KOPT-K1 (cell line): ENCODE measurements around the gene ARL5C.

ENCODE experiments used
- H3K27ac ChIP-seq: fragments of 200-600 bp; sonication (generic); 2 replicates; pipeline ENCODE4 v1.5.1; 2016; ENCODE audit warnings: antibody characterized with exemption, mild to moderate bottlenecking, low read depth, low read length; ENCODE audit not compliant: poor library complexity, severe bottlenecking
- H3K36me3 ChIP-seq: fragments of 200-600 bp; sonication (generic); 2 replicates; pipeline ENCODE4 v1.5.1; 2017; ENCODE audit warnings: antibody characterized with exemption, mild to moderate bottlenecking, low read length, moderate library complexity; ENCODE audit not compliant: insufficient read depth
- H3K9me3 ChIP-seq: fragments of 200-600 bp; sonication (generic); 2 replicates; pipeline ENCODE4 v1.5.1; 2017; ENCODE audit warnings: antibody characterized with exemption, low read length, mild to moderate bottlenecking; ENCODE audit not compliant: insufficient read depth, poor library complexity, severe bottlenecking

The ARL5C gene

DNA sequence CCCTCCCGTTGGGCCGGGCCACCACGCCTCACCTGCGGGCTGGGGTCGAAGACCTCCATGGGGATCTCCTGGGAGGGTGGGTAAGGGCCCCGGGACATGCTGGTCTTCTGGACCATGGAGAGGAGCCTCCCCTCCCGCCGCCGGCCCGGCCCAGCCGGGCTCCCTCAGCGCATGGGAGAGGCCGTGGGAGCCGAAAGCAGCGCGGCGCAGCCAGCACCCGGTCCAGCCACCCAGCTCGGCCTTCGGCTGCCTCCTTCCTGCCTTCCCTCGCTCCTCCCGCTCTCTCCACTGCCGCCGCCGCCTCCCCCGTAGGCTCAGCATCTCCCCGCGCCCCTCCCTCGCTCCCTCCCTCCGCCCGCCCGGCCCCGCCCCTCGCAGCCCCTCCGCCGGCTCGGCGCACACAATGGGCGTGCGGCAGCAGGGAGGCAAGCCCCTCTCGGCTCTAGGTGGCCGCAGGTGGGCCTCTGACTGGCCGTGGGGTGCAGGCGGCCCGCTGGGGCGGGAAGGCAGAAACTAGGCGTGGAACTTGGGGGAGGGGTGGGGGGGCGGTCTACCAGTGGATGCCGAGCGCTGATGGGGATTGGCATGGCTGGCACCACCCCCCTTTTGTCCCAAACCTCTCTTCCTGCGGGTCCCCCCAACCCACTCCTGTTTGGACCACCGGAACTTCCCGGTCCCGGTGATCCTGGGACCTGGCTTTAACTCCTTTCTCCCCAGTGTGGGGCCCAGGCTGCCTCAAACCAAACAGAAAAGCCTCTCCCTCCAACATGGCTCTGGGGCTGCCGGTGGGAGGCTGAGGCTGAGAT is 31.6 kb upstream of the ARL5C start, which contains the start of gene CACNB1:
TSS of gene CACNB1 (minus strand) at position 290 of the 806 bp plus-strand sequence. CDS start at position 116, 174 bp downstream.
- Histone ChIP-seq H3K36me3 (peaks cover 45% of the 10 kb centered on the region), H3K27ac (peak within 1 kb of the TSS; percentile 99)

DNA sequence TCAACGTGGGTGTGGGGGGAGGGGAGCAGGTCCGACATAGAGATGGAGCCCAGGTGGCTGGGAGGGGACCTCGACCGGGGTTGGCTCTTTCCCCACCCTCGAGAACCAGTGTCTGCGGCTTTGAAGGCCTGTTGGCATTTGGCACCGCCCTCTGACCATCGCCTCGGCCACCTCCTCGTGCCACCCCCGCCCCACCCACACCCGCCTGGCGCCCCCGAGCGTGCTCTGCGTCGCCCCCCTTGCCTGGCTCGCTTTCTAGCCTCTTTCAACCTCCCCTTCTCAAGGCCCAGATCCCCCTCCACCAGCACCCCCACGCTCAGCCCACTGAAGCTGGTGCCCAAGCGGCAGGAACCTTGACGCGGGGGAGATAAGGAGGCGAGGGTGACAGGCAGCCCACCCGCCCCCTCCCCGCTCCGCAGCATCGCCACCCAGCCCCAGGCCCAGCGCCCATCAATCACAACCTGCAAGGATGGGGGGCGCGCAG is 30.9 kb upstream of the ARL5C start:
- Histone ChIP-seq H3K27ac (peak overlapping the region; percentile 99), H3K9me3 (no peaks in the 10 kb centered on the region), H3K36me3 (peaks cover 45% of the 10 kb centered on the region)

More for the DNA sequence above, 31.6 kb upstream of the ARL5C start, which contains the start of gene CACNB1:
- no peaks in the 10 kb centered on the region for H3K9me3 ChIP-seq

DNA sequence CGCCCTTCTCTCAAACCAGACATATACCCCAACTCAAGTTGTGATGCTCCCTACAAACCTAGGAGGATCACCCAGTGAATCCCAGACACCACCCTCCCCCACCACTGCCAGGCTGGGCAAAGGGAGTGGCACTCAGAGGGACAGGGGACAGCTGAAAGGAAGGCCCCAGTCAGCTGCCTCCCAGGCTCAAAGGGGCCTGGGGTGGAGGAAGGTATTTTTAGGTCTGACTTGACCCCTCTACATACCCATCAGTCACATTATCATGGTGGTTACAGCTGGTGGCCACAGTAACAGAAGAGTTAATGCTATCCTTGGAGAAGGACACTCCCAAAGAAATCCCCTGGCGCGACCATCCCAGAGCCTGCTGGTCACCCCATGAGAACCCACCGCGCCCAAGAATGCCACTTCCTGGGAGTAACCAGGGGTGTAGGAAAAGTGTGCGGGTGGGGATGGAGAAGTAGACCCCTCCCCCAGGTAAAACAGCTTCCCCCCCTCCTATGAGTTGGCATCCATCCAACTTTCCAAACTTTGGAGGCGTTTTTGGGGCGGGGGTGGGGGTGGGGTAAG is 30.4 kb upstream of the ARL5C start:
- Histone ChIP-seq H3K36me3 (peaks cover 45% of the 10 kb centered on the region), H3K27ac (peak overlapping the region; percentile 24), H3K9me3 (no peaks in the 10 kb centered on the region)

DNA sequence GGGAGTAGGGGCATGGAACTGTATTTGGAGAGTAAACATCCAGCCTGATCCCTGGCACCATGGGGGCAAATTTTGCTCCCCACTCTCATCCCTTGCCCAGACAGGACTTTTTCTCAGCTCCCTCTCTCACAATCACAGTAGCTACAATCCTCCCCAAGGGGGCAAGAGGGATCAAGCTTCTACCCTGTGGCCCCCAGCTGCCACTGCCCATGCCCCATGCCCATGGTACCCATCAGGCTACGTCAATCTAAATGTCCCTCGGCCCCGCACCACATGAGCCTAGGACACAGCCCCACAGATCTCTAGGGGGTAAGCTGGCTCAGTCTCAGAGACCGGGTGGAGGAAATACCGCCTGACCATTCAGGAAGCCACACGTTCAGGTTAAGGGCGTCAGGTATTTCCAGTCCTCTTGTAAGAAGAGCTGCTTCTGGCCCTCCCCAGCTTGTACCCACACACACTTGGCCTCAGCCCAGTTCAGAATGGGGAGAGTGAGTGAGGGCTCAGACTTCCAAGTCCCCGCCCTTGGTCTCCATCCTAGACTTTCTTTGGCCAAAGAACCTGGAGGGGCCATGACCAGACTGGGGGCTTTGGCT is 29.7 kb upstream of the ARL5C start:
- Histone ChIP-seq H3K9me3 (no peaks in the 10 kb centered on the region), H3K27ac (peak overlapping the region; percentile 24), H3K36me3 (peaks cover 45% of the 10 kb centered on the region)

DNA sequence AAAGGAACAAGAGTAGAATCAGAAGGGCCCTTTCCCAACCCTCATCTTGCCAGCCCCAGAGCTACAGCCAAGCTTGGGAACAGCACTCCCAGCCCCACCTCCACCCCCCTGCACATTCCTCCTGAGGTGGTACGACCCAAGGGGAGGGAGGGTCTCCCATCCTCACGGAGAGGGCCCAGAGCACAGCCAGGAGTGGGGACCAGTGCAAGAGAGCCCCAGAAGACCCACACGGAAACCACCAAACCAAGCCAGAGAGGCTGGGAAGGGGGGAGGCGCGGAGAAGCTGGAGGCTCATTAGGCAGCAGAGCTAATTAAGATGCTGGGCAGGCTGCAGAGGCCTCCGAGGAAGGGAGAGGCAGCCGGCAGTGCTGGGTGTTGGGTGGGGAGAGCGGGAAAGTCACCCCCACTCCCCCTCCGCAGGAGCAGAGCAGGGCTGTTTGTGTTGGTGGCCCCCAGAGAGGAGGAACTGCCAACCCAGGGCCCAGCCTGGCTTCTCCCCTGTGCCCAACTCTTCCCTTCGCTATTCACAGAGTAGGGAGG is 29.1 kb upstream of the ARL5C start:
- Histone ChIP-seq H3K27ac (no peak overlapping the region), H3K9me3 (no peaks in the 10 kb centered on the region), H3K36me3 (peaks cover 50% of the 10 kb centered on the region)

DNA sequence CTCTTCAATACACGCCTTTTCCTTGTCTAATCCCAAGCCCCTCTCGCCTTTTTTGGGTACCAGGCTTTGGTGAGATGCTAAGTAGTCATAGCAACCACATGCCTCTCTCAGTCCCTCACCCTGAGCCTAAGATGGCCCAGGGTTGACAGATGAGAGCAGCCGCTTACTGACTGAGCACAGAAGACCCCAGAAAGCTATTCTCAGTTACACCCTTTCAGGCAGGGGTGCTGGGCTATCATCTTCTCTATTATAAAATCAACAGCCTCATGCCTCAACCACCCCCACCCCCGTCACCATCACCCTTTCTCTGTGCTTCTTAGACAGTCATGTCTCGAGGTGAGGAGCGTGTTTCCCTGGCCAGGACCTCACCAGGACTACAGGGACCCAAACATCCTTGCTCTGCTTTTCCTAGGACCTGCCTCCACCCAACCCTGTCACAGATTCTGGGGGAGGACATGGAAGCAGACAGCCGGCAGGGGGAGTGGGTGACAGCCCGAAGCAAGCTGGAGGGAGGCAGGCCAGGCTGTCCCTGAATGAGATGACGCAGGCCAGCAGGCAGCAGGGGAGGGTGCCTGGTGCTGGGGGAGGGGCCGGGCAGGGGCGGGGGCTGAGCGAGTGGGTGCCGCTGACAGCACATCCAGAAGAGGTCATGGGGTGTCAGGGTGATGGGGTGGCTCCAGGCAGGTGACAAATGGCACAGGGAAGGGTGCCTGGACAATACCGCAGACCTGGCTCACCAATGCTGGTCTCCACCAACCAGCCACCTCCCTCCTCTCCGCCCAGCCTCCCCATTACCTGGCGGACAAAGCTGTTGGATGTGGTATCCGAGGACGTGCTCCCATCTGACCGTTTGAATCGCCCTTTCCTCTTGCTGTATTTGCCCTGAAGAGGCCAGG is 28.4 kb upstream of the ARL5C start:
- no peak overlapping the region for H3K27ac ChIP-seq

DNA sequence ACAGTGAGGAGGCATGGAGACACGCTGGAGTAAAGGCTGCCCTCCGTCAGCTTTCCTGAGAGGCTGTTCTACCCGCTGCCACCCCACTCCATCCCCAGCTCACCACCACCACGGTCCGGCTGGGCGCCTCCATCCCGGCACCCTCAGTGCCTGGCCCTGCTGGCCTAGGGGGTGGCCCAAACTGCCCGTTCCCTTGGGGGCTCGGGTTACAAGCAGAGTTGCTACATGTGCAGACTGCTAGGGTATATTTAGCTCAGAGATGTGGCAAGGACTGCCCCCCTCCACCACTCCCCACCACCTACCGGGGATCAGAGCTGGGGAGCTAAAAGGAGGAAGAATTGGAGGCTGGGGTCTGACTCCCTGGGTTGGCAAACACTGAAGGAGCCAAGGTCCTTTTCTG is 27.4 kb upstream of the ARL5C start:
- Histone ChIP-seq H3K27ac (no peak overlapping the region), H3K9me3 (no peaks in the 10 kb centered on the region), H3K36me3 (peaks cover 56% of the 10 kb centered on the region)

More for the DNA sequence above, 28.4 kb upstream of the ARL5C start:
- Histone ChIP-seq H3K9me3 (no peaks in the 10 kb centered on the region), H3K36me3 (peaks cover 51% of the 10 kb centered on the region)

DNA sequence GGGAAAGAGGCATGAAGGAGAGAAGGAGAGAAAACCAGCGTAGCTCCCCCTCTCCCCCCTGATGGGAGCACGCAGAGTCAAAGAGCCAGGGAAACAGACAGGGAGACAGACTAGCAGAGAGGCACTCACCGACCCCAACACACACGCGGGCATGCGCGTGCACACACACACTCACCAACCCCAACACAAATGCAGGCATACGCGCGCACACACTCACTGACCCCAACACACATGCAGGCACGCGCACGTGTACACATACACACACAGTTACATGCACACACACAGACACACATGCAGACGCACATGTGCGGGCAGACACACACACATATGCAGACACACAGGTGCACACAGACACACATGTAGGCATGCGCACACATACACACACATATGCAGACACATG is 26.9 kb upstream of the ARL5C start:
- H3K9me3 ChIP-seq = no peaks in the 10 kb centered on the region
- peaks cover 61% of the 10 kb centered on the region for H3K36me3 ChIP-seq
- no peak overlapping the region for H3K27ac ChIP-seq

DNA sequence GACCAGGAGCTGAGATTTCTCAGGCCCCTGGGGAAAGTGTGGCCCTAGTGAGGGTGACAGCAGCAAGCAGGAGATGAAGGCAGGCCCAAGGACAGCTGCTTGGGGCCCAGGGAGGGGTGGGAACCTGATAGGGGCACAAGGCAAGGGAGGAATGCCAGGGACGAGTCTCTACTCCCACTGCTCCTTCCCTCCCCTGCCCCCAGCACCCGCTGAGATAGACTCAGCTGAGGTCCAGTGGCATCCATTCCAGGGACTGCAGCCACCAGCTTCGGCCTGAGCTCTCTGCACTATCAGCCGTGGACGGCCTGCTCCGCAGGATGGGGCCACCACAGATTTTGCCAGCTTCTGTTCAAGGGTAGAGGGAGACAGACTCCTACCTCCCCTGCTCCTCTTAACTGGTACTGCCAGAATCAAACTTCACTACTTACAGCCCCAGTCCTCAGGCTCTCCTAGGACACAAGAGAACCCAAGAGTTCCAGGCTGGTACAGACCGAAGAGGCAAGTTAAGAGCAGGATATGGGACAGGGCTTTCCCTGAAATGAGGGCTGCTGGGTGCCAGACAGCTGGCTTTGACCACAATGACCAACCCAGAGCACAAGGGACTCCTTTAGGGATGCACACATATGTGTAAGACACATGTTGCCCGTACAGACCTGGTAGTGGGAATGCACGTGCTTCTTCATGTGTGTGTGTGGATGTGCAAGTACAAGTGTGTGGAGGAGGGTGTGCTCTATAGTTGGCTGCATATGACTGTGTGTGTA is 26.0 kb upstream of the ARL5C start:
- peaks cover 71% of the 10 kb centered on the region for H3K36me3 ChIP-seq
- no peak overlapping the region for H3K27ac ChIP-seq
- H3K9me3 ChIP-seq = no peaks in the 10 kb centered on the region

DNA sequence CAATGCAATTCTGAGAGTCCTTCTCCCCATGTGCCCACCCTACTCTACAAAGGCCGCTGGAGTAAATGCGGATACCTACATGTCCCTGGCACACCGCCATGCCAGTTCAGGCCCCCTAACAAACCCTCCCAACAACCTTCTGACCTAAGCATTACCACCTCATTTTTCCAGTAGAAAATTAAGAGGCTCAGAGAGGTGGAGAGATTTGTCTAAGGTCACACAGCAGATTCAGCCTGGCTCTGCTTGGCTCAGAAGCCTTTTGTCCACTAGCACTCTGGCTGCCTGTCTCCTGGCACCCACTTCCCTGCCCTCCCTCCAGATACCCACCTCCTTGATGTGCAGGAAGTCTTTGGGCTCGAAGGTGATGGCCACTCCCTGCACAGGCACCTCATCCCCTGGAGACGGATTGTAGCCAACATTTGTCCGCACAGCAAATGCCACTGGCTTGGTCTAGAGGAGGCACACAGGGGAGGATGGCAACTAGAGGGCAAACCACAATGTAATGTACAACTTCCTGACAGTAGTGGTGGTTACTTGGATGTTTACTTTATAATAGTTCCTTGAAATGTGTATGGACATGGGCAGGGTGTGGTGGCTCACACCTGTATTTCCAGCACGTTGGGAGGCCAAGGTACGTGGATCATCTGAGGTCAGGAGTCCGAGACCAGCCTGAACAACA is 21.3 kb upstream of the ARL5C start:
- Histone ChIP-seq H3K27ac (no peak overlapping the region), H3K9me3 (no peaks in the 10 kb centered on the region), H3K36me3 (peaks cover 88% of the 10 kb centered on the region)

DNA sequence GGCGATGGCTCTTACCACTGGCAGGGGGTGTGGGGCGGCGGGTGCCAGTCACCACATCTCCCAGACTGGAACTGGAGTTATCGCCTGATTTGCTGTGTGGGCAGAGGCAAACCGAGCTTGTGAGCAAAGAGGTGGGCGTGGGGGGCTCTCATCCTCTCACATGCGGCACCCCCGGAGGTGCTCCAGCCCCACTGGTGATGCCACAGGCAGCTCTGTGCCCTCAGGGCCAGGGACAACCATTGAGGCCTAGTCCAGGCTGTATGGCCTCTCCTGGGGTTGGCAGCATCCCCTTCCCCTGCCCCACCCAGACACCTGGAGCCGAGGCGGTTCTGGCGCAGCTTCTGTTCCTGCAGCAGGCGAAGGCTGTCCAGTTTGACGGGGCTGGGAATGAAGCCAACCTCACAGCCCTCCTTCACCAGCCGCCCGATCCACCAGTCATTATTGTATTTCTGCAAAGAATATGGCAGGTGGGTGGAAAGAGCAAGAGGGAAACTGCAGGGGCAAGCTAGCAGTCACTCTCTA is 20.6 kb upstream of the ARL5C start:
- H3K27ac ChIP-seq = no peak overlapping the region
- H3K9me3 ChIP-seq = no peaks in the 10 kb centered on the region
- H3K36me3 ChIP-seq = peaks cover 88% of the 10 kb centered on the region

DNA sequence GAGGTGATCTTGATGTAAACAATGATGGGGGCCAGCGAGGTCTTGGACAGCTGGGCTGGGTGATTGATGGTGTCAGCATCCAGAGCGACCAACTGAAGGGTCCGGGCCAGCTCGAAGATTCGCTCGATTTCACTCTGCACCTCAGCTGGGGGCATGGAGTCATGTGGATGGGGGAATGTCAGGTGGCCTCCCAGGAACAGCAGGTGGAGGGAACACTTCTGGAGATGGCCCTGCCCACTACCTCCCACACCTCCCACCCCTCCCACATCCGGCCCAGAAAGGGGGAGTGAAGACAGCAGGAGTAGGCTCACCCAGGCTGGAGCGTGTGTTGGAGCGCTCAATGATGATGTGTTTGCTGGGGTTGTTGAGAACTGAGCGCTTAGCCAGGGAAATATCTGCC is 17.8 kb upstream of the ARL5C start:
- no peak overlapping the region for H3K27ac ChIP-seq
- peaks cover 88% of the 10 kb centered on the region for H3K36me3 ChIP-seq
- no peaks in the 10 kb centered on the region for H3K9me3 ChIP-seq

DNA sequence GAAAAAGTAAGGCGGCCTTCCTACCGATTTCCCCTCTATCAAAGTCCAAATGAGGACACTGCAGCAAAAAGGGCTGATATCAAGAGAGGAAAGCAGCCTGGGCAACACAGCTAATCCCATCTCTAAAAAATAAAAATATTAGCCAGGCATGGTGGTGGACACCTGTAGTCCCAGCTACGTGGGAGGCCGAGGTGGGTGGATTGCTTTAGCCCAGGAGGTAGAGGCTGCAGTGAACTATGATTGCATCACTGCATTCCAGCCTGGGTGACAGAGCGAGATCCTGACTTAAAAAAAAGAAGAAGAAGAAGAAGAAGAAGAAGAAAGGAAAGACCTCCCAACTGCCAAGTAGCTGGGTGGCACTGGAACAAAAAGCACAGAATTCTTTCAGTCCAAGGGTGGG is 17.1 kb upstream of the ARL5C start:
- Histone ChIP-seq H3K9me3 (no peaks in the 10 kb centered on the region), H3K36me3 (peaks cover 88% of the 10 kb centered on the region), H3K27ac (no peak overlapping the region)
